ENCODE measurements around the gene DLG2.

The DLG2 gene

GRCh38 chr11:83528225-83528624 lies 2098.9 kb downstream of the DLG2 start:
- no peak for FAIRE-seq

GRCh38 chr11:83523676-83524075 lies 2103.5 kb downstream of the DLG2 start:
- no peak for FAIRE-seq

- no peak for FAIRE-seq
Observed at GRCh38 chr11:83522911-83523310, 2104.2 kb downstream of the DLG2 start.

GRCh38 chr11:83521647-83522596 lies 2105.2 kb downstream of the DLG2 start:
- no peak for FAIRE-seq

GRCh38 chr11:83520849-83521248 lies 2106.3 kb downstream of the DLG2 start:
- no peak for FAIRE-seq

- no peak for FAIRE-seq
Observed at GRCh38 chr11:83511646-83512045, 2115.5 kb downstream of the DLG2 start.

GRCh38 chr11:83510530-83511460 lies 2116.3 kb downstream of the DLG2 start:
- no peak for FAIRE-seq

- FAIRE-seq = no peak
Observed at GRCh38 chr11:83508804-83509203, 2118.3 kb downstream of the DLG2 start.

- no peak for FAIRE-seq
Observed at GRCh38 chr11:83502041-83502440, 2125.1 kb downstream of the DLG2 start.

- FAIRE-seq = no peak
Observed at GRCh38 chr11:83493917-83494316, 2133.2 kb downstream of the DLG2 start.

GRCh38 chr11:83493034-83493433 lies 2134.1 kb downstream of the DLG2 start:
- FAIRE-seq = no peak

- no peak for FAIRE-seq
Observed at GRCh38 chr11:83483808-83484207, 2143.3 kb downstream of the DLG2 start.

- no peak for FAIRE-seq
Observed at GRCh38 chr11:83480811-83481210, 2146.3 kb downstream of the DLG2 start.

- no peak for FAIRE-seq
Observed at GRCh38 chr11:83480251-83480650, 2146.9 kb downstream of the DLG2 start.

GRCh38 chr11:83477772-83478171 lies 2149.4 kb downstream of the DLG2 start:
- no peak for FAIRE-seq

- no peak for FAIRE-seq
Observed at GRCh38 chr11:83475760-83476159, 2151.4 kb downstream of the DLG2 start.

- no peak for FAIRE-seq
Observed at GRCh38 chr11:83473743-83474142, 2153.4 kb downstream of the DLG2 start.

GRCh38 chr11:83472806-83473205 lies 2154.3 kb downstream of the DLG2 start:
- no peak for FAIRE-seq

GRCh38 chr11:83471831-83472727 lies 2155.1 kb downstream of the DLG2 start:
- FAIRE-seq = no peak

- FAIRE-seq = no peak
Observed at GRCh38 chr11:83467837-83468236, 2159.3 kb downstream of the DLG2 start.

GRCh38 chr11:83464160-83464944 lies 2162.8 kb downstream of the DLG2 start:
- no peak for FAIRE-seq

GRCh38 chr11:83459798-83460197 lies 2167.3 kb downstream of the DLG2 start:
- no peak for FAIRE-seq
